GM19099 (cell line): ENCODE data around the gene PRDM16.

Experiments
- POLR2A ChIP-seq: IDR thresholded peaks from 3 replicates; pipeline ENCODE4 v1.6.1; 2011; ENCODE audit warnings: low read depth; ENCODE audit not compliant: insufficient read length; ENCODE audit errors: extremely low read depth

Gene PRDM16

DNA sequence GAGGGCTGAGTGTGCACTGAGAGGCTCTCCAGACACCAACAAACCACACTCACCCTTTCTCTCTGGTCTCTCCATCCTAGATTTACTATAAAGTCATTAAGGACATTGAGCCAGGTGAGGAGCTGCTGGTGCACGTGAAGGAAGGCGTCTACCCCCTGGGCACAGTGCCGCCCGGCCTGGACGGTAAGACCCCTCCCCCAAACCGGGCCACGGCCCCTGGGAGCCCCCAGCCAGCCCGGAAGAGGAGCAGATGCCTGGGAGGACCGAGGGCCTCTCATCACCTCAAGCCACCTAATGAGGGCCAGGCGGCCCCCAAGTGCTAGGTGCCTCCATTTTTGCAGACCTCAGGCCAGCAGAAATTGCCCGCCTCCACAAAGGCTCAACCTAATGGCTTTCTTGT lies 327.4 kb downstream of the PRDM16 start:
- no peak for TF ChIP-seq POLR2A

- no peak for TF ChIP-seq POLR2A
Measured at GRCh38 chr1:3397311-3397710, 328.3 kb downstream of the PRDM16 start.

GRCh38 chr1:3398396-3399140 lies 329.6 kb downstream of the PRDM16 start:
- no peak for TF ChIP-seq POLR2A

- TF ChIP-seq POLR2A: no peak
Measured at GRCh38 chr1:3399732-3400131, 330.7 kb downstream of the PRDM16 start.

DNA sequence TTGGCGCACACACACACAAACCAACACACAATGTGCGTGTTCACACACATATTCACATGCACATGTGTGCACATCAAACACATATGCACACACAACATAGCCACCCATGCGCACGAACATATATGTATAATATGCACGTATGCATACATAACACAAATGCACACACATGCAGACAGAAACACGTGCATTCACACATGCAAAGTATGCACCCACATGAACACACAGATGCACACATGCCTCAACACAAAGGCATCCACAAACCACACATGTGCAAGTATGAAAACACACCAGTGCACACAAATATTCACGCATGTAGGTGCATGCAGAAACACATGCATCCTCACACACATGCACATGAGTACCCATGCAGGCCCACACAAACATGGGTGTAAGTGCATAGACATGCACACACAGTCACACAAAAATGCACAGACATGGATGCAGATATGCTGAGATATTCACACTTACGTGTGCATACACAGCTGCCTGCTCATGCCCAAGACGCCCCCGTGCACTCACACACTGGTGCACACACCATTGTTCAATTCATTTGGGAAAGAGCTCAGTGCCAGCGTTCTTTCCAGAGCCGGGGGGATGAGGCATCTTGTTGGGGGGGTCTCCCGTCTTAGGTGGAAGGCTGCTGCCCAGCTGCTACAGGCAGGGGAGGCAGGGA lies 332.7 kb downstream of the PRDM16 start:
- TF ChIP-seq POLR2A: no peak

- no peak for TF ChIP-seq POLR2A
Measured at GRCh38 chr1:3402258-3403010, 333.4 kb downstream of the PRDM16 start.

GRCh38 chr1:3403011-3403345 lies 334.0 kb downstream of the PRDM16 start:
- TF ChIP-seq POLR2A: no peak

DNA sequence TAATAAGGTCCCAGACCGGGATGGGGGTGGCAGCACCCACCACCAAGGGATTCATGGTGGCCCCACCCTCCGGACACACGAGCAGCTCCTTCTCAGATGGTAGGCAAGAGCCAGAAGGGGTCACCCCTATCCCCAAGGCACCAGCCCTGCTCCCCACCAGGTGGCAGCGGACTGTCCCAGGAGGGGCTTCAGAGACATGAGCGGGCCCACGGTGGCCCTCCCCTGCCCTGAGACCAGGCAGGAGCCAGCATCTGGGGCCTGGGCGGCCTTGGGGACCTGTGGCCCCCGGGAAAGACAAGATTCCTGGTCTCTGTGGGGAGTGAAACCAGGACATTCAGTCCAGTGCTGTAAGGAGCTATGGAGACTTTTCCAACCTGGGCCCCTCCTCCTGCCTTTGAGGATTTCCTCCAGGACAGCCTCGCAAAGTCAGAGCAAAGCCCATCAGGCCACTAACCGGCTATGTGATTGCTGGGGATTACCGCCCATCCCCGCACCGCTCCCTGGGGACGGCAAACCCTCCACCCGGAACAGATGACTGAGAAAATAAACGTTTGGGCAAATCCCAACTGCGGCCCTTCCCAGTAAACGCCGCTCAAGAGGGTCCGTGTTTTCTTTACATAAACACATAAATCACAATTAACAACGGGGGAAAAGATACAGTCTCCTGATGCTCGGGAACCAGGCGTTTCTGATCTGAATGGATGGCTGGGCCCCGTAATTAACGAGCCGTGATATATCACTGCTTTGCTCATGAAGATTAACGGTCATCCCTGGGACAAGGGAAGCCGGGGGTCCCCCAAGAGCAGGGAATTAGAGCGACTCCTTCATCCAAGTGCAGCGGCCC lies 334.6 kb downstream of the PRDM16 start:
- no peak for TF ChIP-seq POLR2A

DNA sequence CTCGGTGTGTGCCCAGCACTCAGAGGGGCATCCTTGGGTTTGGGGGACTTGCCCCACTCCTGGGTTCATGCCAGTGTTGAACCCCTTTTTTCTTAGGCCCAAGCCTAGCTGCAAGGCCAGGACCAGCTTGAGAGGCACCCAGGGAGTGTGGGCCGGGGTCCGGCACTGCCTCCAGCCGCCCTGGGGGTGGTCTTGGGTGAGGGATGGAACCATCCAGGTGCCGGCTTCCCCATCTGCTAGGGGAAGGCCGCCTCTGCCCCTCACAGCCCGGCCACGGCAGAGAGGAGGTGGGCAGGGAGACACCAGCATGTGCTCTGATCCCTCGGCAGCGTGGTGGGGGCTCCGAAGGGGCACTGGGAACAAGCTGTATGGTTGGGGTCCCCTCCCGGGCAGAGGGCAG lies 335.3 kb downstream of the PRDM16 start:
- TF ChIP-seq POLR2A: no peak

GRCh38 chr1:3404801-3405200 lies 335.8 kb downstream of the PRDM16 start:
- no peak for TF ChIP-seq POLR2A

DNA sequence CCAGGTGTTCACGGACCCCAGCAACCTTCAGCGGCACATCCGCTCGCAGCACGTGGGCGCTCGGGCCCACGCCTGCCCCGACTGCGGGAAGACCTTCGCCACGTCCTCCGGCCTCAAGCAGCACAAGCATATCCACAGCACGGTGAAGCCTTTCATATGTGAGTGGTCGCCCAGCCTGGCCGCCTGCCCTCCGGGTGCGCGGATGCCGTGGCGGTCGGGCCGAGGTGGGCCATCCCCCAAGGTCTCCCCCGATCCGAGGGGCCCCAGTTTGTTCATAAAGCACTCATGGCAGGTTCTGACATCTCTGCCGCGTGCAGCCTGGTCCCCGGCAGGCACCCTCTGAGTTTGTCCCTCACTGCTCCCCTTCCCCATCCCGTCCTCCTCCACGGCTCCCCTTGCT lies 336.5 kb downstream of the PRDM16 start:
- no peak for TF ChIP-seq POLR2A

DNA sequence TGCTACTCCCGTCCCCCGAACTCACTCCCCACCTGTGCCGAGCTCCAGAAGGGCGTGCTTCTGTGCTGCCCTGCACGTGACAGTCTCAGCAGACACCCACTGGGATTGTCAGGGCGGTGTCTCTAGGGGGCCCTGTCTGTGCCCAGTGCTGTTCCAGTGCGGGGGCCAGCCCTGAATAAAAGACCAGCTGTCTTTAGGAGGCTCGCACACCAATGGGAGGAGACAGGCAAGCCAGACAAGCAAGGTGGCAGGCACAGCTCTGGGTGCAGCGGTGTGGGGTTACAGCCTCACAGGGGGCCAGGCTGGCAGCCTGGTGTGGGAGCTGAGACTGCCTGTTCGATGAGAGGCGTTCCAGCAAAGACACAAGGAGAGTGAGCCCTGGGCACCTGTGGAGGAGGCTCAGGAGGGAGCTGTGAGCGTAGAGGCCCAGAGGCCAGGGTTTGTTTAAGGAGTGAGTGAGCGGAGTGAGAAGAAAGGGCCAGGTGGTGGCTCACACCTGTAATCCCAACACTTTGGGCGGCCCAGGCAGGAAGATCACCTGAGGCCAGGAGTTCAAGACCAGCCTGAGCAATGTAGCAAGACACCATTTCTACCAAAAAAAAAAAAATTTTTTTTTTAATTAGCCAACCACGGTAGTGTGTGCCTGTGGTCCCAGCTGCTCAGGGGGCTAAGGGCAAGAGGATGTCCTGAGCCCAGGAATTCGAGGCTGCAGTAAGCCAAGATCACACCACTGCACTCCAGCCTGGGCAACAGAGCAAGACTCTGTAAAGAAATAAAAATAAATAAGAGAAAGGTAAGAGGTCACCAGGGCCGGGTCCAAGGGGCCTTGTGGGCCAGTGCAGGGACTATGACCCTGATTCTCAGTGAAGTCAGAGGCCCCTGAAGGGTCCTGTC lies 337.2 kb downstream of the PRDM16 start:
- no peak for TF ChIP-seq POLR2A

DNA sequence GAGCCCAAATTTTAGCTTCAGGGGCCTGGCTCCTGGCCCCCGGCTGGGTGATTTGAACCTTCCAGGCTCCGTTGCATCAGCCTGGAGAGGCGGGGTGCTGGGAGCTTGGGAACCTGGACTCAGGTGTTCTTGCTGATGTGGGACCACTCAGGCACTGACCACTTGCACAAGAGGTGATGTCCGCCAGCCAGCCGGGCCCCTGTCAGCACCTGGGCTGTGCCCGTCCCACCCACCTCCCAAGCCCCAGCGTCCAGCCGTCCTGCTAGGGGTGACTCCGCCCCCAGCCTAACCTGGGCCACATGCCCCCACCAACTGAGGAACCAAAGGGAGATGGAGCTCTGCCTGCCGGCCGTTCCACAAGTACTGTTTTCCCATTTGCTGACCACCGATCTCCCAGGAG lies 338.0 kb downstream of the PRDM16 start:
- TF ChIP-seq POLR2A: no peak

DNA sequence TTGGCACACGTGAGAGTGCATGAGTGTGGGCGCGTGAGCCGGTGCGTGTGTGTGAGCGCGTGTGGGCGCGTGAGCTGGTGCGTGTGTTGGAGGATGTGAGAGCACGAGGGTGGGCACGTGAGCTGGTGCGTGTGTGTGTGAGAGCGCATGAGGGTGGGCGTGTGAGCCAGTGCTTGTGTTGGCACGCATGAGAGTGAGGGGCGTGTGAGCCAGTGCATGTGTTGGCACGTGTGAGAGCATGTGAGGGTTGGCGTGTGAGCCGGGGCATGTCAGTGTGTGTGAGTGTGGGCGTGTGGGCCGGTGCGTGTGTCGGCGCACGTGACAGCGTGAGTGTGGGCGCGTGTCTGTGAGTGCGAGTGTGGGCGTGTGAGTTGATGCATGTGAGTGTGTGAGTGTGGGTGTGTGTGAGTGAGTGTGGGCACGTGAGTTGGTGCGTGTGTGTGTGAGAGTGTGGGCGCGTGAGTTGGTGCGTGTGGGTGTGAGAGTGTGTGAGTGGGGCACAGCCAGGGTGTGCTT lies 339.8 kb downstream of the PRDM16 start:
- TF ChIP-seq POLR2A: no peak
